Measurements from ENCODE around the gene FFAR2. TPM values are rescaled to one million over a fixed set of nuclear protein-coding genes. Genes with fewer than 3 reads are reported as not detected.

FFAR2 gene
- total and polyA plus RNA-seq, 9 of the 15 experiments (the other 6 are each of a cell fraction or from before 2014, with no cell fraction given), result not detected

DNA sequence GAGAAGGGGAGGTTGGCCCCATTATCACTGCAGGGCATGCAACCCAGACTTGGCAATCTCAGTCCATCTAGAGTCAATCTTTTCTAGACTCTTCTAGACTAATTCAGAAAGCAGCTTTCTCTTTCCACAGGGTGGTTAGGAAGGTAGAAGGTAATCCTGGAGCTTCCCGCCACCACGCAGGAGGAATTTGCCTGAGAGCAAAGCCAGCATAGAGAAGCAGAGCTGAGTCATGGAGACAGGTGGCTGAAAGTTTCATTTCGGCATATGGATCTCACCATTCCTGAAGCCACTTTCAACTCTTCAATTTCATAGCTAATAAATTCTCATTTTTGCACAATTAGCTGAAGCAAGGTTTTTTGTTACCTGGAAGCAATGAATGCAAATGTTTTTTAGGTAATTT is 29.0 kb upstream of the FFAR2 start (continued):
- TF ChIP-seq, protein P1, sequence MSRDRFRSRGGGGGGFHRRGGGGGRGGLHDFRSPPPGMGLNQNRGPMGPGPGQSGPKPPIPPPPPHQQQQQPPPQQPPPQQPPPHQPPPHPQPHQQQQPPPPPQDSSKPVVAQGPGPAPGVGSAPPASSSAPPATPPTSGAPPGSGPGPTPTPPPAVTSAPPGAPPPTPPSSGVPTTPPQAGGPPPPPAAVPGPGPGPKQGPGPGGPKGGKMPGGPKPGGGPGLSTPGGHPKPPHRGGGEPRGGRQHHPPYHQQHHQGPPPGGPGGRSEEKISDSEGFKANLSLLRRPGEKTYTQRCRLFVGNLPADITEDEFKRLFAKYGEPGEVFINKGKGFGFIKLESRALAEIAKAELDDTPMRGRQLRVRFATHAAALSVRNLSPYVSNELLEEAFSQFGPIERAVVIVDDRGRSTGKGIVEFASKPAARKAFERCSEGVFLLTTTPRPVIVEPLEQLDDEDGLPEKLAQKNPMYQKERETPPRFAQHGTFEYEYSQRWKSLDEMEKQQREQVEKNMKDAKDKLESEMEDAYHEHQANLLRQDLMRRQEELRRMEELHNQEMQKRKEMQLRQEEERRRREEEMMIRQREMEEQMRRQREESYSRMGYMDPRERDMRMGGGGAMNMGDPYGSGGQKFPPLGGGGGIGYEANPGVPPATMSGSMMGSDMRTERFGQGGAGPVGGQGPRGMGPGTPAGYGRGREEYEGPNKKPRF (IDR thresholded peaks at IDR 0.05; ENCODE audit: low read depth, low read length), result no peak
- TF ChIP-seq SMAD2 (IDR thresholded peaks at IDR 0.05; ENCODE audit: low read depth, low read length) (no peak), JUND (IDR thresholded peaks at IDR 0.05; ENCODE audit: borderline replicate concordance, low read depth, low read length) (no peak), JUND (tag; IDR thresholded peaks at IDR 0.05; ENCODE audit: borderline replicate concordance, low read depth, low read length) (no peak), SIN3A (IDR thresholded peaks at IDR 0.05; ENCODE audit: borderline replicate concordance in 2 of 2, control insufficient read depth in 1 of 2, low read depth in 2 of 2, low read length in 2 of 2) (no peak), ZEB2 (IDR thresholded peaks at IDR 0.05) (no peak), TAF15 (IDR thresholded peaks at IDR 0.05; ENCODE audit: low read depth, low read length) (no peak), POLR2G (IDR thresholded peaks at IDR 0.05; ENCODE audit: low read depth, low read length) (no peak), ZNF408 (CRISPR knock-in tag; IDR thresholded peaks at IDR 0.05; ENCODE audit: low read depth) (no peak)
- TF ChIP-seq, protein P2, sequence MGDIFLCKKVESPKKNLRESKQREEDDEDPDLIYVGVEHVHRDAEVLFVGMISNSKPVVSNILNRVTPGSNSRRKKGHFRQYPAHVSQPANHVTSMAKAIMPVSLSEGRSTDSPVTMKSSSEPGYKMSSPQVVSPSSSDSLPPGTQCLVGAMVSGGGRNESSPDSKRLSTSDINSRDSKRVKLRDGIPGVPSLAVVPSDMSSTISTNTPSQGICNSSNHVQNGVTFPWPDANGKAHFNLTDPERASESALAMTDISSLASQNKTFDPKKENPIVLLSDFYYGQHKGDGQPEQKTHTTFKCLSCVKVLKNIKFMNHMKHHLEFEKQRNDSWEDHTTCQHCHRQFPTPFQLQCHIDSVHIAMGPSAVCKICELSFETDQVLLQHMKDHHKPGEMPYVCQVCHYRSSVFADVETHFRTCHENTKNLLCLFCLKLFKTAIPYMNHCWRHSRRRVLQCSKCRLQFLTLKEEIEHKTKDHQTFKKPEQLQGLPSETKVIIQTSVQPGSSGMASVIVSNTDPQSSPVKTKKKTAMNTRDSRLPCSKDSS (IDR thresholded peaks at IDR 0.05; ENCODE audit: low read depth, partially characterized antibody), result no peak
